Measurements from ENCODE around the gene SUGCT.

Gene SUGCT

GRCh38 chr7:40428421-40428820, 293.6 kb downstream of the SUGCT start:
- POLR2A ChIA-PET = no interaction called here

GRCh38 chr7:40429826-40430225, 295.0 kb downstream of the SUGCT start:
- Histone ChIP-seq H3K4me1 (ENCODE audit: control insufficient read depth, insufficient read depth, low read length) (no peaks in the 10 kb centered on the region), H3K4me3 (ENCODE audit: low read depth, low read length) (no peak overlapping the region), H3K36me3 (ENCODE audit: control insufficient read depth in 2 of 2, insufficient read depth in 1 of 2, low read length in 2 of 2) (no peaks in the 10 kb centered on the region), H3K9me3 (ENCODE audit: control insufficient read depth, insufficient read depth, low read depth, low read length) (no peaks in the 10 kb centered on the region), H3K27ac (ENCODE audit: extremely low read depth, low read depth, low read length) (no peak overlapping the region)
- ChIA-PET CTCF (interaction anchor here (0.5 to 0.6 kb wide), 2 partner anchors 231 to 469 kb away, joined by 3 to 5 read pairs; no protein-coding TSS in a partner anchor), POLR2A (no interaction called here)
- TF ChIP-seq SP2 (tag by site-specific recombination; IDR thresholded peaks at IDR 0.05) = no peak

More at GRCh38 chr7:40428421-40428820, 293.6 kb downstream of the SUGCT start:
- no peak for TF ChIP-seq ZNF248 (tag by site-specific recombination; IDR thresholded peaks at IDR 0.05)
- TF ChIP-seq ZBTB10 (tag by site-specific recombination; IDR thresholded peaks at IDR 0.05) = no peak
- no peak for TF ChIP-seq ZNF394 (tag by site-specific recombination; IDR thresholded peaks at IDR 0.05; ENCODE audit: borderline replicate concordance)
- no peak for TF ChIP-seq ZNF513 (tag by site-specific recombination; IDR thresholded peaks at IDR 0.05)
- no peak for TF ChIP-seq ZNF362 (tag by site-specific recombination; IDR thresholded peaks at IDR 0.05)
- no peak for TF ChIP-seq ZSCAN4 (tag by site-specific recombination; IDR thresholded peaks at IDR 0.05)
- TF ChIP-seq ZNF529 (tag by site-specific recombination; IDR thresholded peaks at IDR 0.05; ENCODE audit: insufficient replicate concordance) = no peak
- no peak for TF ChIP-seq ZNF23 (tag by site-specific recombination; IDR thresholded peaks at IDR 0.05; ENCODE audit: borderline replicate concordance)
- TF ChIP-seq SP7 (tag by site-specific recombination; IDR thresholded peaks at IDR 0.05) = no peak
- TF ChIP-seq ZSCAN23 (tag by site-specific recombination; IDR thresholded peaks at IDR 0.05) = no peak
- TF ChIP-seq ZNF211 (tag by site-specific recombination; IDR thresholded peaks at IDR 0.05; ENCODE audit: low read depth) = no peak
- H3K4me1 ChIP-seq (ENCODE audit: control insufficient read depth, insufficient read depth, low read length) = no peaks in the 10 kb centered on the region
- H3K9me3 ChIP-seq (ENCODE audit: control insufficient read depth, insufficient read depth, low read depth, low read length) = no peaks in the 10 kb centered on the region
- no peak overlapping the region for H3K4me3 ChIP-seq (ENCODE audit: low read depth, low read length)
- no peak overlapping the region for H3K27ac ChIP-seq (ENCODE audit: extremely low read depth, low read depth, low read length)
- CTCF ChIA-PET = interaction anchor here (0.6 to 1.5 kb wide), 2 partner anchors 9 to 25 kb away, joined by 3 read pairs; no protein-coding TSS in a partner anchor
- no peaks in the 10 kb centered on the region for H3K36me3 ChIP-seq (ENCODE audit: control insufficient read depth in 2 of 2, insufficient read depth in 1 of 2, low read length in 2 of 2)

GRCh38 chr7:40432046-40432445, 297.2 kb downstream of the SUGCT start:
- CTCF ChIA-PET = no interaction called here
- POLR2A ChIA-PET = no interaction called here
- Histone ChIP-seq H3K4me1 (ENCODE audit: control insufficient read depth, insufficient read depth, low read length) (no peaks in the 10 kb centered on the region), H3K4me3 (ENCODE audit: low read depth, low read length) (no peak overlapping the region), H3K27ac (ENCODE audit: extremely low read depth, low read depth, low read length) (no peak overlapping the region), H3K9me3 (ENCODE audit: control insufficient read depth, insufficient read depth, low read depth, low read length) (no peaks in the 10 kb centered on the region), H3K36me3 (ENCODE audit: control insufficient read depth in 2 of 2, insufficient read depth in 1 of 2, low read length in 2 of 2) (no peaks in the 10 kb centered on the region)
- TF ChIP-seq ZNF26 (tag by site-specific recombination; IDR thresholded peaks at IDR 0.05) (no peak), ZSCAN5A (tag by site-specific recombination; IDR thresholded peaks at IDR 0.05) (no peak), ZNF624 (tag by site-specific recombination; IDR thresholded peaks at IDR 0.05) (no peak), GLI4 (tag by site-specific recombination; IDR thresholded peaks at IDR 0.05) (no peak), ZNF549 (tag by site-specific recombination; IDR thresholded peaks at IDR 0.05) (no peak), ZNF645 (tag by site-specific recombination; IDR thresholded peaks at IDR 0.05) (no peak), HOXA7 (CRISPR knock-in tag; IDR thresholded peaks at IDR 0.05; ENCODE audit: borderline replicate concordance) (no peak), ZNF473 (tag by site-specific recombination; IDR thresholded peaks at IDR 0.05) (no peak), ZNF133 (tag by site-specific recombination; IDR thresholded peaks at IDR 0.05) (no peak)

Data from HEK293 (cell line).